Muscle layer of colon (tissue), 2 donors: ENCODE data around the gene DLK2.
"Not testable (repeated sequence)": the region's sequence is repeated elsewhere in the genome, so short reads cannot be mapped to it uniquely, and the experiment has no call there.

Experiments
- H3K27ac ChIP-seq: one replicate; pipeline ENCODE4 v1.7.0; 2013; ENCODE audit warnings: low read depth, mild to moderate bottlenecking, low read length, moderate library complexity
- H3K27me3 ChIP-seq, 2 donors: one replicate each; pipeline ENCODE4 v1.7.0; 2013; ENCODE audit warnings: low read length in 2 of 2, mild to moderate bottlenecking in 2 of 2; ENCODE audit not compliant: insufficient read depth in 2 of 2, control insufficient read depth in 1 of 2
- H3K36me3 ChIP-seq: one replicate; pipeline ENCODE4 v1.7.0; 2013; ENCODE audit warnings: mild to moderate bottlenecking, low read length; ENCODE audit not compliant: insufficient read depth
- H3K4me1 ChIP-seq: one replicate; pipeline ENCODE4 v1.7.0; 2013; ENCODE audit warnings: mild to moderate bottlenecking, low read length; ENCODE audit not compliant: insufficient read depth
- H3K4me3 ChIP-seq, 2 donors: one replicate each; pipeline ENCODE4 v1.7.0; 2013; ENCODE audit warnings: low read length in 2 of 2, low read depth in 1 of 2, mild to moderate bottlenecking in 1 of 2, moderate library complexity in 1 of 2
- H3K9ac ChIP-seq: one replicate; pipeline ENCODE4 v1.7.0; 2013; ENCODE audit warnings: low read length
- H3K9me3 ChIP-seq: one replicate; pipeline ENCODE4 v1.7.0; 2013; ENCODE audit warnings: mild to moderate bottlenecking, low read length
- donor health status: abdominal sarcoma.
- donor health status: Adenocarcinoma of cecum.

The DLK2 gene

GRCh38 chr6:43477235-43478007 lies 22.1 kb upstream of the DLK2 start, which contains the start of gene TJAP1:
TSS of gene TJAP1 (plus strand) at chr6:43477570. CDS start at chr6:43499002, 21,432 bp downstream.
- Histone ChIP-seq H3K4me3 (peak within 1 kb of the TSS; percentile 63 to 84), H3K4me1 (peaks cover 26% of the 10 kb centered on the region), H3K27me3 (no peaks in the 10 kb centered on the region), H3K27ac (peak within 1 kb of the TSS; percentile 87), H3K36me3 (no peaks in the 10 kb centered on the region), H3K9me3 (no peaks in the 10 kb centered on the region), H3K9ac (peak within 1 kb of the TSS; percentile 81)

DNA sequence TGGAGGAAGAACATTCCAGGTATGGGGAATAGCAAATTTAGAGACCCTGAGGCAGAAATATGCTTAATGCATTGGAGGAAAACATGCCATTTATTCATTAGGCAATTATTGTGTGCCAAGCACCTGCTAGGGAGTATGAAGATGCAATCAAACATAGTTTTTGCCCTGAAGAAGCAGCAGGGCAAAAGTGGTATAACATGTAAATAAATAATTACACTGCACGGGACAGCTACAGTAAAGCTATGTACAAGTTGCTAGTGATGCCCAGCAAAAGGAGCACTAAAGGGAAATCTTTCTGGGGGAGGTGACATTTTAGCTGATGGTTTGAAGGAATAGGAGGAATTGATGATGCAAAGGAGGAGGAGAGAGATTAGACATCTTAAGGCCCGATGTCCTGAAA lies 21.4 kb upstream of the DLK2 start:
- Histone ChIP-seq H3K36me3 (no peaks in the 10 kb centered on the region), H3K9me3 (no peaks in the 10 kb centered on the region), H3K4me3 (peak overlapping the region in 1 of 2 donors; percentile 84), H3K27ac (no peak overlapping the region), H3K27me3 (no peaks in the 10 kb centered on the region), H3K9ac (peak overlapping the region; percentile 1), H3K4me1 (peaks cover 26% of the 10 kb centered on the region)

DNA sequence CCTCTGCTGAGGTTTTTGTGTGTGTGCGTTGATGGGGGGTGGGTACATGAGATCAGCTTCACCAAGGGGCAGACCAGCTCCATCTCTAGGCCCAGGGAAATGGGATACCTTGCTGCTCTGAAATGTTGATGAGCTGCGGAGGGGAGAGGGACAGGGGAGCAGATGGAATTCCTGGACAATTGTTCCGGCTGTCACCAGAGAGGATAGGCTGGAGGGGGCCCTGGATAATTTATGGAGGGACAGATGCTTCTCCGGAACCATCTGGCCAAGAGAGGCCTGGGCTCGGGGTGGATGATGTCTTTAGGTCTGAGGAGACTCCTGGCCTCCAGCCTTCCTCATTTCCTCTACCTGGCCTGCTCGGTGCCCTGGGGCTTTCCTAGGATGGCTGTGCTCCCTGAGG lies 20.2 kb upstream of the DLK2 start:
- no peak overlapping the region for H3K9ac ChIP-seq
- H3K9me3 ChIP-seq = no peaks in the 10 kb centered on the region
- no peaks in the 10 kb centered on the region for H3K27me3 ChIP-seq
- H3K4me3 ChIP-seq = no peak overlapping the region
- no peaks in the 10 kb centered on the region for H3K36me3 ChIP-seq
- H3K27ac ChIP-seq = no peak overlapping the region
- H3K4me1 ChIP-seq = peaks cover 26% of the 10 kb centered on the region

DNA sequence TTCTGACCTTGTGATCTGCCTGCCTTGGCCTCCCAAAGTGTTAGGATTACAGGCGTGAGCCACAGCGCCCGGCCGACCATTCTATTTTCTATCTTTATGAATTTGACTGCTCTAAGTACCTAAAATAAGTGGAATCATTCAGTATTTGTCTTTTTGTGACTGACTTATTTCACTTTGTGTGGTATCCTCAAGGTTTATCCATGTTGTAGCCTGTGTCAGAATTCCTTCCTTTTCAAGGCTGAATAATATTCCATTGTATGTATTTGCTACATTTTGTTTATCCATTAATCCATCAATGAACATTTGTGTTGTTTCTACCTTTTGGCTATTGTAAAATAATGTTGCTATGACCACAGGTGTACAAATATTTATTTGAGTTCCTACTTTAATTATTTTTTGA lies 17.2 kb upstream of the DLK2 start:
- Histone ChIP-seq H3K36me3 (no peaks in the 10 kb centered on the region), H3K9ac (no peak overlapping the region), H3K9me3 (no peaks in the 10 kb centered on the region), H3K27me3 (peaks cover 0 to 6% of the 10 kb centered on the region in 2 donors), H3K4me1 (peaks cover 4% of the 10 kb centered on the region), H3K27ac (no peak overlapping the region), H3K4me3 (no peak overlapping the region)

DNA sequence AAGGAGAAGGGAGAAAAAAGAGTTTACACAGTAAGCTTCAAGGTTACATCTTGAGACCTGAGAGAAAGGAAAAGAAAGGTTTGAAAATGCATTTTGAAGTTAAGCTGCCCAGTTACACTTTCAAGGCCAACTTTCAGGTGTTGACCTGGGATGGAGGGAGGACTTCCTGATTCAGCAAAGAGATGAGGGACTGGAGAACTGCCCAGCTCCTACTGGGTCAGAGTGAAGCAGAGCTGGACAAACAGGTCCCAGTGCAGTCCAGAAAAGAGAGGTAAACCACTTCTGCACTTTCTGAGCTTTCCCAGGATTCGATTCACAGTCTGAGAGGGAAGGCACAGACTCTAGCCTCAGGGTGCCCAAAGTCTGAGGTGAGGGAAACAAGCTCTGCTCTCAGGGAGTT lies 16.1 kb upstream of the DLK2 start:
- Histone ChIP-seq H3K9me3 (no peaks in the 10 kb centered on the region), H3K27ac (no peak overlapping the region), H3K4me3 (no peak overlapping the region), H3K27me3 (peaks cover 0 to 6% of the 10 kb centered on the region in 2 donors), H3K36me3 (no peaks in the 10 kb centered on the region), H3K4me1 (no peaks in the 10 kb centered on the region), H3K9ac (no peak overlapping the region)

GRCh38 chr6:43469947-43470346 lies 14.6 kb upstream of the DLK2 start:
- Histone ChIP-seq H3K4me1 (no peaks in the 10 kb centered on the region), H3K36me3 (no peaks in the 10 kb centered on the region), H3K4me3 (no peak overlapping the region), H3K27me3 (peaks cover 0 to 6% of the 10 kb centered on the region in 2 donors), H3K27ac (no peak overlapping the region), H3K9ac (no peak overlapping the region), H3K9me3 (no peaks in the 10 kb centered on the region)

DNA sequence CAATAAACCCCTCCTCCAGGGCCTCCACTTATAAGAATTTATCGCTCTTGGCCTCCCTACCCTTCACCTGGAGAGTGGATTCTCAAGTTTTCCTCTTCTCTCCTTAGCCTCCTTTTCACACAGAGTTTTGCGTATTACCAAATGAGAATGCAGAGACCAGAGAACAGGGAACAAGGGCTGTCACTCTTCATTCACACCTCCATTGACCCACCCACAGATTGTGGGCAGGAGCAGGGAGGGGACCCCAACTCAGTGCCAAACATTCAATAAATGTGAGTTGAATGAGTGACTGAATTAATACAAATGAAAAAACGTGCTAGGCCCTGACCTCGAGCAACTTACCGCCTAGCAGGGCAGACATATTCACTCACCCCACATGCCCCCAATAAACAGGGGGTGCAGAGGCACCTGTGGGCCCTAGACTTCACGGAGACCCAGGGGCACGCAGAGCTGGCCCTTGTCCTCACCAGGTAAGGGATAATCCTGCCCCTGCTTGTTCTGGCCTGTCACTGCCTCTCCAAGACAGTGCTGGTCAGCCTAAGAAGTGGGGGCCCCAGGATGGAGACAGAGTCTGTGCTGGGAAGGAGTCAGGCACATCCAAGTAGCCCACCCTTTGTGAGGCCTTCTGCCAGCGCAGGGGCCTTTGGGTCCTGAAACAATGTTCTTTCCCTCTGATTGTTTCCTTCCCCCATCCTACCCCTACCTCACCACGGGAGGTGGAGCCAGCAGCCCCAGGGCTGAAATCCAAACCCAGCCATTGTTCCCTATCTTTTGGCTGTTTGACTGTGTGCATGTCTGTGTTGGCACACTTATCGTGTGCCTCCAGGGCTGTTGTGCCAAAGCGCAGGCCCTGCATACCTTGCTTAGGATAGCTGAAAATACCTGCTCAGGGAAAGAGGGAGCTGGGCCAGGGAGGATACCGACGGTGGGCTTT lies 13.7 kb upstream of the DLK2 start:
- Histone ChIP-seq H3K27me3 (peaks cover 0 to 6% of the 10 kb centered on the region in 2 donors), H3K4me3 (no peak overlapping the region), H3K4me1 (no peaks in the 10 kb centered on the region), H3K9ac (no peak overlapping the region), H3K36me3 (no peaks in the 10 kb centered on the region), H3K9me3 (no peaks in the 10 kb centered on the region), H3K27ac (no peak overlapping the region)

- Histone ChIP-seq H3K27ac (no peak overlapping the region), H3K4me1 (no peaks in the 10 kb centered on the region), H3K4me3 (no peak overlapping the region), H3K9me3 (no peaks in the 10 kb centered on the region), H3K9ac (no peak overlapping the region), H3K27me3 (peaks cover 0 to 6% of the 10 kb centered on the region in 2 donors), H3K36me3 (no peaks in the 10 kb centered on the region)
These were observed 12.9 kb upstream of the DLK2 start for GRCh38 chr6:43468240-43468639.

GRCh38 chr6:43467752-43468151 lies 12.4 kb upstream of the DLK2 start:
- H3K36me3 ChIP-seq = no peaks in the 10 kb centered on the region
- peaks cover 0 to 6% of the 10 kb centered on the region in 2 donors for H3K27me3 ChIP-seq
- H3K27ac ChIP-seq = no peak overlapping the region
- no peaks in the 10 kb centered on the region for H3K4me1 ChIP-seq
- H3K4me3 ChIP-seq = no peak overlapping the region
- no peak overlapping the region for H3K9ac ChIP-seq
- H3K9me3 ChIP-seq = no peaks in the 10 kb centered on the region

- not testable (repeated sequence) for H3K9ac ChIP-seq, H3K27me3 ChIP-seq, H3K27ac ChIP-seq, H3K4me1 ChIP-seq, H3K9me3 ChIP-seq, H3K36me3 ChIP-seq, H3K4me3 ChIP-seq
These were observed 11.9 kb upstream of the DLK2 start for GRCh38 chr6:43467265-43467664.

GRCh38 chr6:43465948-43466347 lies 10.6 kb upstream of the DLK2 start:
- H3K27me3 ChIP-seq = peaks cover 0 to 6% of the 10 kb centered on the region in 2 donors
- no peak overlapping the region for H3K27ac ChIP-seq
- H3K4me1 ChIP-seq = no peaks in the 10 kb centered on the region
- no peaks in the 10 kb centered on the region for H3K36me3 ChIP-seq
- no peak overlapping the region for H3K4me3 ChIP-seq
- no peak overlapping the region for H3K9ac ChIP-seq
- no peaks in the 10 kb centered on the region for H3K9me3 ChIP-seq
